Smooth muscle cell of the brain vasculature (primary cell): ENCODE measurements around the gene OSTN.
"Not testable (repeated sequence)": the region's sequence is repeated elsewhere in the genome, so short reads cannot be mapped to it uniquely, and the experiment has no call there.

Experiments
- DNase-seq: peaks from one replicate; pipeline ENCODE4 v3.0.0-alpha.2; 2012; ENCODE audit warnings: low read depth, low spot score

The OSTN gene

DNA sequence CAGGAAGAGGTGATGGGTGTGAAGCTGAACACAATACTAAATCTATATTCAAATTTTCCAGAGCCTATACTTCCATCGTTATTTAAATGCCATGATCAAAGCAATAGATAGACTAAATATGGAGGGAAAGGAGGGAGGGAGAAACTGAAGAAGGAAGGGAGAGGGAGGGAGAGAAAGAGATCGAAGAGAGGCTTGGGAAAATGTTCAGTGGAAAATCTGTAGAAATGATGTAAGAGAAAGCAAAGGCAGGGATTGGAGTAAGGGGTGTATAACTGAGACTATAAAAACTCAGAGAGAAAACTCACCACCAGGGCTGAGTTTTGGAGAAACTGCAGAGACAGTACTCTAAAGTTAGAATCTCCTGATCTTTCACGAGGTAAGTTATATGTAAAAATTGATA, at the start of gene OSTN:
Gene OSTN, plus strand, starts transcription at position 310 of the 400 bp plus-strand sequence. CDS start 13,292 bp downstream, outside the sequence.
- no peak for DNase-seq

DNA sequence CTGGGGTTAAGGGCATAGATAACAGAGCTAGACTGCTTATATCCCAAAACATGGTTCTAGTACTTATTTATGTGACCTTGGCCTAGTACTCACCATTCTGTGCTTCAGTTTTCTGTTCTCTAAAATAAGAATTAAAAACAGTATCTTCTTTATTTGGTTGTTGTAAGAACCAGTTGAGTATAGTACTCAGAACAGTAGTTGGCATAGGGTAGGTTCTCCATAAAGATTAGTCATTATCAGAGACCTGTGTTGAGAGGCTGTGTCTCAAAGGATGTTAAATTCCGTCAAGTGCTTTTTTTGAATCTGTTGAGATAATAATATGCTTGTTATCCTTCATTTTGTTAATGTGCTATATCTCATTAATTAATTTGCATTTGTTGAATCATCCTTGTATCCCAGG, 47.4 kb upstream of the OSTN start:
- no peak for DNase-seq

DNA sequence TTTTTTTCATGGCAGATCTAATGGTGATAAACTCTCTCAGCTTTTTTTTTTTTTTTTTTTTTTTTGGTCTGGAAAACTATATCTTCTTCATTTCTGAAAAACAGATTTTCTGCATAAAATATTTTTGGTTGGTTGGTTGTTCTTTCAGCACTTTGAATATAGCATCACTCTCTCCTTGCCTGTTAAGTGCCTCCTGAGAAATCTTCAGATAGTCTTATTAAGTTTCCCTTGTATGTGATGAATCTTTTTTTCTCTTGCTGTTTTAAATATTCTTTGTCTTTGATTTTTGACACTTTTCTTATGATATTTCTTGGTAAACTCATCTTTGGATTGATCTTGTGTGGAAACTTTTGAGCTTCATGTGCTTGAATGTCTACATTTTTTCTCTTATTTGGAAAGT, 44.2 kb upstream of the OSTN start:
- no peak for DNase-seq

GRCh38 chr3:191158247-191158646, 40.8 kb upstream of the OSTN start:
- no peak for DNase-seq

GRCh38 chr3:191158815-191159214, 40.2 kb upstream of the OSTN start:
- DNase-seq, result no peak

GRCh38 chr3:191165802-191166201, 33.2 kb upstream of the OSTN start:
- no peak for DNase-seq

DNA sequence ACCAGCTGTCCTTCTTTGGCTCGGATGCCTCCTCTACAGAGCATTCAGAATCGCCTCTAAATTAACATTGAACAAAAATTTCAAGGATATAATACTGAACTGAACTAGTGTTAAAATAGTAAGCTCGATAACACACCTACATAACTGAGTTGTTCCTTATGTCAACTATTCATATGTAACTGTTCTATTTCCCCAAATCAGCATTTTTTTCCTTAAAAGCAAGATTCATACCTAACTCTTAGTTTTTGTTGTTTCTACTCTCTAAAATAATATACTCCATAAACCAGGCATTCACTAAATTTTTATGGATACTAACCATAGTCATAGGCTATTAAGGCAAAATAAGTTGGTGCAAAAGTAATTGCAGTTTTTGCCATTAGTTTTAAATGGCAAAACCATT, 32.7 kb upstream of the OSTN start:
- no peak for DNase-seq

GRCh38 chr3:191169566-191169965, 29.5 kb upstream of the OSTN start:
- DNase-seq, result no peak

DNA sequence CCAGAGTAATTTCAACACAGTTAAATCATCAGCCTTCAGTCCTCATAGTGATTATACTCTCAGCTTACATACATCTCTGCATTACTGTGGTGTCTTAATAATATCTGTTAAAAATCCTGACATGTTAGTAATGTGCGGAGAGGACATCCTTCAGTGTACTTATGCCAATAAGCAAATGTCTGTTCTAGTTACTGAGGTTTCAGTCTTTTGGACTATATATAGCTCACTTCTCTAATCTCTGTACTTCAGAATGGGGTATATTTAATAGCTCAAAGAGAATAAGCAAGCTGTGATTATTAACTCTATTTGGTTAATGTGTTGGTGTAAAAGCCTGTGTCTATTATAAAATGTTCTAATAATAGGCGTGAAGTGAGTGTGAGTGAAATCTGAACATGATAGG, 28.9 kb upstream of the OSTN start:
- DNase-seq, result no peak

GRCh38 chr3:191175102-191175501, 23.9 kb upstream of the OSTN start:
- DNase-seq, result no peak

- DNase-seq, result no peak
These were observed 22.8 kb upstream of the OSTN start for GRCh38 chr3:191176038-191176785.

- not testable (repeated sequence) for DNase-seq
These were observed 13.7 kb upstream of the OSTN start for GRCh38 chr3:191185382-191185781.

DNA sequence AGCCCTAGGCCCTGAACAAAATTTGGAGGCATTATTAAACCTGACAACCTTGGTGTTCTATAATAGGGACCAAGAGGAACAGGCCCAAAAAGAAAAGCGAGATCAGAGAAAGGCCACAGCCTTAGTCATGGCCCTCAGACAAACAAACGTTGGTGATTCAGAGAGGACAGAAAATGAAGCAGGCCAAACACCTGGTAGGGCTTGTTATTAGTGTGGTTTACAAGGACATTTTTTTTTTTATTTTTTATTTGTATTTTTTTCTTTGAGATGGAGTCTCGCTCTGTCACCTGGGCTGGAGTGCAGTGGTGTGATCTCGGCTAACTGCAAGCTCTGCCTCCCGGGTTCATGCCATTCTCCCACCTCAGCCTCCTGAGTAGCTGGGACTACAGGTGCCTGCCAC, 10.8 kb upstream of the OSTN start:
- not testable (repeated sequence) for DNase-seq

DNA sequence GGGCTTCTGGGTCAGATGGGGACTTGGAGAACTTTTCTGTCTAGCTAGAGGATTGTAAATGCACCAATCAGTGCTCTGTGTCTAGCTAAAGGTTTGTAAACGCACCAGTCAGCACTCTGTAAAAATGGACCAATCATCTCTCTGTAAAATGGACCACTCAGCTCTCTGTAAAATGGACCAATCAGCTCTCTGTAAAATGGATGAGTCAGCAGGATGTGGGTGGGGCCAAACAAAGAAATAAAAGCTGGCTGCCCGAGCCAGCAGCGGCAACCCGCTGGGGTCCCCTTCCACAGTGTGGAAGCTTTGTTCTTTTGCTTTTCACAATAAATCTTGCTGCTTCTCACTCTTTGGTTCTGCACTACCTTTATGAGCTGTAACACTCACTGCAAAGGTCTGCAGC, 6.8 kb upstream of the OSTN start:
- not testable (repeated sequence) for DNase-seq

DNA sequence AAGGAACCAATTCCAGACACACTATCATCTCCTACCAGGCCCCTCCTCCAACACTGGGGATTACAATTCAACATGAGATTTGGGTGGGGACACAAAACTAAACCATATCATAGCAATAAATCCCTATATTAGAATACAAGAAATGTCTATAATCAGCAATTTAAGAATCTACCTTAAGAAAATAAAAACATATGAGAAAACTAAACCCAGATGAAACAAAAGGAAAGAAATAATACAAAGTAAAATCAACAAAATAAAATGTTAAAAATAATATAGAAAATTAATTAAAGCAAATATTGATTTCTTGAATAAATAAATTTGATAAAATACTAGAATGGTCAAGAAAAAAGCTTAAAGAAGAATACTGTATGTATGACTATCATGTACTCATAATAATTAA, 6.1 kb upstream of the OSTN start:
- no peak for DNase-seq

DNA sequence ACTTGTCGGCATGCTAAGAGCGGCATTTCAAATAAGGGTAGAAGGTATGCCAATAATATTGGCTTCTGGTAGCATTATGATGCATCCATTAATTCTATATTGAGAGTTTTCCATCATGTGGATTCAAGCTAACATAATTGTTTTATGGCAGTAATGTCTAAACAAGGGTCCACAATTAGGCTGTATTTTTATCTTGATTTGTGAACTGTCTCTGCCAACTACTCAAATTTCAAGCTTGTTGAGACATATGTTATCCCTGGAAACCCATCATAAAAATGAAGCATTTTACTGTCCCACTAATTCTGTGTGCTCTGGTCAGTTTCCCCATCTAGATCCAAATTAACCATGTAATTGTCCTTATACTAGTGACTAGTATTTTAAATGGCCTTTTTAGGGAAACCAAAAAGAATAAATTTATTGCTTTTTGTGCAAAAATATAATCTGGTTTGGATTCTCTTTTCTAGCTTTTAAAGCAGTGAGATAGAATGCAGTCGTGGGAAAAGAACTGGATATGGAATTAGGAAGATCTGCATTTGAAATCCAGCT, 1.2 kb upstream of the OSTN start:
- no peak for DNase-seq

GRCh38 chr3:191198480-191198879, 561 bp upstream of the OSTN start:
- no peak for DNase-seq

DNA sequence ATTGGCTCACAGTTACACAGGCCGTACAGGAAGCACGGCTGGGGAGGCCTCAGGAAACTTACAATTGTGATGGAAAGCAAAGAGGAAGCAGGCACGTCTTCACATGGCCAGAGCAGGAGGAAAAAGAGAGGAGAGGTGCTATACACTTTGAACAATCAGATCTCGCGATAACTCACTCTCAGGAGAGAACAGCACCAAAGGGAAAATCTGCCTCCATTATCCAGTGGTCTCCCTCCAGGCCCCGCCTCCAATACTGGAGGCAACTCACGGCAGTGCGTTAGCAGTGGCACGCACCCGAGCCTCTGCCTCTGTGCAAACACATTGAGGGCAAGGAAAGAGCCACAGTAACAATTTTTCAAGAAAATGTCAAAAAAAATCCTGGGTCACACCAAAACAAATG, 11.0 kb downstream of the OSTN start:
- no peak for DNase-seq

GRCh38 chr3:191216510-191216909, 17.5 kb downstream of the OSTN start:
- DNase-seq, result no peak

GRCh38 chr3:191217301-191217700, 18.3 kb downstream of the OSTN start:
- DNase-seq, result no peak

GRCh38 chr3:191220908-191221307, 21.9 kb downstream of the OSTN start:
- DNase-seq, result no peak

GRCh38 chr3:191221638-191222037, 22.6 kb downstream of the OSTN start:
- no peak for DNase-seq

GRCh38 chr3:191227541-191227940, 28.5 kb downstream of the OSTN start:
- DNase-seq, result no peak

GRCh38 chr3:191234216-191234615, 35.2 kb downstream of the OSTN start:
- no peak for DNase-seq
